Mesangial cell (primary cell): ENCODE results near the gene CCDC27. TPM values are rescaled to one million over a fixed set of nuclear protein-coding genes. Genes with fewer than 3 reads are reported as not detected.

Experiments
- total RNA-seq: library from RNA; depleted of rRNA; stranded (reverse); fragments of >200 nt; gene quantifications from 2 replicates; pipeline ENCODE4 v1.2.3, GENCODE V29; 2015

CCDC27 gene
- total RNA-seq = not detected in 2 replicates

GRCh38 chr1:3752400-3752945 lies at the start of gene CCDC27:
CCDC27 (plus strand) TSS chr1:3752450; CDS start chr1:3752482, 32 bp downstream.

GRCh38 chr1:3772715-3773571 lies 20.7 kb downstream of the CCDC27 start, which contains the start of gene SMIM1:
SMIM1 (plus strand) TSS chr1:3772749; CDS start chr1:3775374, 2,625 bp downstream.

GRCh38 chr1:3796215-3797061 lies 44.2 kb downstream of the CCDC27 start, which contains the start of gene LRRC47:
LRRC47 (minus strand) TSS chr1:3796498; CDS start chr1:3796476, 22 bp downstream.

Other genes with a start within 250 kb of the CCDC27 start
- gene MEGF6, start 140.9 kb upstream of the CCDC27 start, total RNA-seq = 7.3 and 22.1 TPM in 2 replicates
- gene TPRG1L, start 127.4 kb upstream of the CCDC27 start, total RNA-seq = 12.4 and 21.6 TPM in 2 replicates
- gene WRAP73, start 102.3 kb upstream of the CCDC27 start, total RNA-seq = 18.4 and 20.2 TPM in 2 replicates
- not detected in 2 replicates for gene TP73, start 99.9 kb upstream of the CCDC27 start, total RNA-seq
- 6.4 and 19.6 TPM in 2 replicates for gene SMIM1, start 20.3 kb downstream of the CCDC27 start, total RNA-seq
- 29.9 and 32.6 TPM in 2 replicates for gene LRRC47, start 44.0 kb downstream of the CCDC27 start, total RNA-seq
- 32.1 and 65.3 TPM in 2 replicates for gene CEP104, start 104.8 kb downstream of the CCDC27 start, total RNA-seq
- 5.2 and 8.3 TPM in 2 replicates for gene DFFB, start 105.0 kb downstream of the CCDC27 start, total RNA-seq
- 12.3 and 36.2 TPM in 2 replicates for gene C1orf174, start 147.8 kb downstream of the CCDC27 start, total RNA-seq